ENCODE results near the gene CEP170.
"Not testable (repeated sequence)": the region's sequence is repeated elsewhere in the genome, so short reads cannot be mapped to it uniquely, and the experiment has no call there.

Gene CEP170

DNA sequence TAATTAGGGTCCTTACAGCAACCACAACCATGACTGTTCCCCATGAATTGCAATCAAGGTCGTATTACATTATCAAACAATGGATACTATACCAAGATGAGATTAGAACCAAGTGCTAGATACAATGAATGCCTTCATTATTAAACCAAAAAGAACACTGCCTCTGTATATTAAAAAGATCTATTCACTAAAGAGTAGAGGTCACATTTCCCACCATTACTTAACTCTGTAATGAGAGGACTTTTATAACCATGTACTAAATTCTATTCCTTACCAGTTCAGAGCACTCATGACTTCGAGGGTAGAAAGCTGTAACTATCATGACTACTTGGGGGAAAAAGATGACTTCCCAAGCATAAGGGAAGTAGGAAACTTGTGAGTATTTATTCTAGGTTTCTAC is 53.8 kb downstream of the CEP170 start:
- H3K4me1 ChIP-seq (ENCODE audit: insufficient read depth, low read length); H3K36me3 ChIP-seq (ENCODE audit: insufficient read depth, low read length); H3K9me3 ChIP-seq (ENCODE audit: control insufficient read depth, insufficient read depth, low read length); H3K9ac ChIP-seq (ENCODE audit: low read depth, low read length): not testable (repeated sequence)

DNA sequence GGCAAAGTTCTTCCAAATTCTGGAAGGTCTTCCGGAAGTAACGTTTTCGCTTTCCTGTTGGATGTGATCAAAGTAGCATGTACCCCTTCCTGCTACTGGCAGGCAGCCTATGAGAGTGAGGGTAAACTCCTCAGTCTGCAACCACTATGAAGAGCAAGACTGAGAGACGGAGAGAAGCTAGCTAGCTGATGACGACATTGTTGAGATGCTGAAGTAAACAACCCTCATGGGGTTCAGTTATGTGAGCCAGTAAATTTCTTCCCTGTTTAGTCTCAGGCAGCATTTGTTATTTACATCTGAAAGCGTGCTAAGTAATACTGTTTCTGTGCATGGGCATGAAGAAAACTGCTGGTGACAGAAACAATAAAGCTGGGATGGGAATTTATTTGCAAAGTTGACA is 57.6 kb downstream of the CEP170 start:
- H3K9ac ChIP-seq (ENCODE audit: low read depth, low read length); H3K36me3 ChIP-seq (ENCODE audit: insufficient read depth, low read length); H3K4me1 ChIP-seq (ENCODE audit: insufficient read depth, low read length); H3K9me3 ChIP-seq (ENCODE audit: control insufficient read depth, insufficient read depth, low read length): not testable (repeated sequence)

DNA sequence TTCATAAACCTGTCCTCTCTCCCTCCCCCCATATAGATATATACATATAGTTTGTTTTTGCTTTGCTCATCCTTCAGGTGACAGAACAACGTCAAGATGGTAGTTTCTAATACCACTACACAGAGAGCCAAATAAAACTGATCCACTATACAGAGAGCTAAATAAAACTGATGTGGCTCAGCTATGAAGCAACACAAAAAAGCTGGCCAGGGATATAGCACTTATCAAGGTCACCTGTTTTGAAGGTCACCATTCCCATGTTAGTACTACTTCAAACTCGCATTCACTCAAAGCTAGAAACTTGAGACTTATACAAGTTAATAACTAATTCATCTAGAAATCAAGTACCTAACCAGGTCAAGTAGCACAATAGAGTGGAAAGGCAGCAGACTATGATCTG is 61.8 kb downstream of the CEP170 start:
- H3K9me3 ChIP-seq (ENCODE audit: control insufficient read depth, insufficient read depth, low read length); H3K36me3 ChIP-seq (ENCODE audit: insufficient read depth, low read length); H3K9ac ChIP-seq (ENCODE audit: low read depth, low read length); H3K4me1 ChIP-seq (ENCODE audit: insufficient read depth, low read length): not testable (repeated sequence)

DNA sequence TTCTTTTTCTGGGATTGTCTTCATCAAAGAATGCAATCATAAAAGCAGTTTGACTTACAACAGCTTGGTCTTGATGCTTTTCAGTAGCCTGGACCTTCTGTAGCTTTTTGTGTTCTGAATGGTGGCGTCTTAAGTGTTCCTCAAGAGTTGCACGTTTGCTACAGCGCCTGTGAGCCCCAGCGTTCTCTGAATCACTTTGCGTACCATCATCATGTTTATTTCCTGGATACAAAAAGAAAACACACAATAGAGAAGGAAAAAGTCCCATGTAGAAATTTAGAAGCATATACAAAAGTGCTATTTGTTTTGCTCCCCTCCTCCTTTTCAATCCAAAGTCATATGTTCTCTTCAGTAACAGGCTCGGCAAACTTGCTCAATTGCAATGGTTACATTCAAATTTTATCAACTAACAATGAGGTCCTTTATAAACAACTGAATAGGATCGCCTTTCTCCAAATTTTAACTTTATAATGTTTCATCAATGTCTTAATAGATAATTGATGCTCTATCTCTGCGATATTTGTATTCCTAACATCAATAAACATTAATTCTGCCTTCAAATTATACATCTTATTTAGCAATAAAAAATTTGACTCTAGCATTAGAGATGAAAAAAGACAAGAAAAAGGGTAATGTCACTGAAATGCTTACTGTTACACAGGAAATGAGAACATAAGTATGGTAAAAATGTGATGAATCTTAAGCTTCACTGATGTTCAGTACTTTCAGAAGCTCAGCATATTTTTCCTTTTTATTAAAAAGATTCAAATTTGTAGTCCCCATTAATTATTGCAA is 68.7 kb downstream of the CEP170 start:
- not testable (repeated sequence) for H3K4me1 ChIP-seq (ENCODE audit: insufficient read depth, low read length); H3K36me3 ChIP-seq (ENCODE audit: insufficient read depth, low read length); H3K9me3 ChIP-seq (ENCODE audit: control insufficient read depth, insufficient read depth, low read length); H3K9ac ChIP-seq (ENCODE audit: low read depth, low read length)

DNA sequence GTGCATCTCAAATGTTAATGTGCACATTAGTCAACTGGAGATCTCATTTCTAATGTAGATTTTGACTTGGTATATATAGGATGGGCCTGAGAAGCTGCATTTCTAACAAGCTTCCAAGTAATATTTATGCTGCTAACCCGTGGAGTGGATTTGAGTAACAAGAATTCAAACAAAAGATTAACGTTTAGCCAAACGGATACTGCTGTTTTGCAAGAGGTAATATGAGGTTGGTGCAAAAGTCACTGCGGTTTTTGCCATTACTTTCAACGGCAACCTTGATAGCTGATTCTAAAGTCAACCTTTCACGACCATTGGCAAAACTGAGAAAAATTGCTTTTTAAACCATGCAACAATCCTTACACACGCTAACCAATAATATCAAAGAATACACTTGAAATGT is 70.3 kb downstream of the CEP170 start:
- H3K4me1 ChIP-seq (ENCODE audit: insufficient read depth, low read length); H3K9ac ChIP-seq (ENCODE audit: low read depth, low read length); H3K36me3 ChIP-seq (ENCODE audit: insufficient read depth, low read length); H3K9me3 ChIP-seq (ENCODE audit: control insufficient read depth, insufficient read depth, low read length): not testable (repeated sequence)

DNA sequence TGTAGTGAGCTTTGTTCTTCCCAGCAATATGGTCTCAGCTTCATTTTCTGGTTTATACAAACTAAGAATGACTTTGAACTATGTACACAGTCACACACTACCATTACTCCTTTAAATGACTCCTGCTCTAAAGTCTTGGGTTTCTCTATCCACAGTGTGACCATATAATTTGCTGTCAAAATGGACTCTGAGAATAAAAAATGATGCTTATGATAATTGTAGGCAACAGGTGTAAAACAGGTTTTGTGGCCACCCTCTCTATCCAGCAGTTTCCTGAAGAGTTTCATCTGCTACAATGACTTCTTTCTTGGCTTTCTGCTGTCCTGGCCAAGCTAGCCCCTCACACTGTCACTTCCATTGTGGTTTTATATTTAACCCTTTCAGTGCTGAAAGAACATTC is 71.4 kb downstream of the CEP170 start:
- not testable (repeated sequence) for H3K9me3 ChIP-seq (ENCODE audit: control insufficient read depth, insufficient read depth, low read length); H3K4me1 ChIP-seq (ENCODE audit: insufficient read depth, low read length); H3K36me3 ChIP-seq (ENCODE audit: insufficient read depth, low read length); H3K9ac ChIP-seq (ENCODE audit: low read depth, low read length)

DNA sequence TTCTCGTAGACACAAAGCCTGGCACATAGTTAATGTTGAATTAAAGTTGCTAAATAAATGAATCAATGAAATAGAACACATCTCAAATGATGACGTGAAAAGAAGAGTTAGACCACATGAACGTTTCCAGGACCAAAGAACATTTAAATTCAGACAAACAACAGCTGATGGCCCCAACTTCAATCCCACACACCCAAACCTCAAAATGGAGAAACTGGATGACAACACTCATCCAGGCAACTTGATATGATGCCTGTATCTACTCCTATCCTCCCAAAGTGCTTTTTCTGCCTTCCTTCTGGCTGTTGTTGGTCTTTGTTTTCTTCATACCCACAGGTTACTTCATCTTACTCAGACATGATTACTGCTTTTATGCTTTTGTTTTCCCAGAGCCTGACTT is 71.9 kb downstream of the CEP170 start:
- not testable (repeated sequence) for H3K9ac ChIP-seq (ENCODE audit: low read depth, low read length); H3K36me3 ChIP-seq (ENCODE audit: insufficient read depth, low read length); H3K9me3 ChIP-seq (ENCODE audit: control insufficient read depth, insufficient read depth, low read length); H3K4me1 ChIP-seq (ENCODE audit: insufficient read depth, low read length)

DNA sequence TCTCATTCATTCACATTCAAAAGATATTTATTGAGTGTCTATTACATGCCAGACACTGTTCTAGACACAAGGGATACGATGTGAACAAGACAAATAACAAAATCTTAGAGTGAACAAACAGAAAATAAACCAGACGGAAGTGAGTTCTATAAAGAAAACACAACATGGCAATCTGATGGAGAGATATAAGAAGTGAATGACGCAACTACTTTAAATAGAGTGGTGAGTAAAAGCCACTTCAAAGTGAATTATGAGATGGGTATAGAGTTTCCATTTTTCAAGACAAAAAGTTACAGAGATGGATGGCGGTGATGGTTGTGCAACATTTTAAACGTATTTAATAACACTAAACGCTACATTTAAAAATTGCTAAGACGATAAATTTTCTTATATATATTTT is 75.4 kb downstream of the CEP170 start:
- H3K9me3 ChIP-seq (ENCODE audit: control insufficient read depth, insufficient read depth, low read length), result no peaks in the 10 kb centered on the region
- no peak overlapping the region for H3K9ac ChIP-seq (ENCODE audit: low read depth, low read length)
- H3K4me1 ChIP-seq (ENCODE audit: insufficient read depth, low read length), result no peaks in the 10 kb centered on the region; the same call in 1 of the 2 replicates
- no peaks in the 10 kb centered on the region; the same call in 1 of the 2 replicates for H3K36me3 ChIP-seq (ENCODE audit: insufficient read depth, low read length)

DNA sequence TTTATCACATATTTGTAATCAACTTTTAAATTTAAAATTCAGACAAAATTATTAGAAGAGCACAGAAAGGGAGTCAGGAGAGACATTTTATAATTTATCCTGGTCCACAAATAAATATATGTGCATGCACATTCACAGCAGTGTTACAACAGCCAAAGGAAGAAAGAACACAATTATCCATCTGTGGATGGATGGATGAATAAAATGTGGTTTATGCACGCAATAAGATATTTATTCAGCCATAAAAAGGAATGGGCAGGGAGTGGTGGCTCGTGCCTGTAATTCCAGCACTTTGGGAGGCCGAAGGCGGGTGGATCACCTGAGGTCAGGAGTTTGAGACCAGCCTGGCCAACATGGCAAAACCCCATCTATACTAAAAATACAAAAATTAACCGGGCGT is 77.3 kb downstream of the CEP170 start:
- H3K9me3 ChIP-seq (ENCODE audit: control insufficient read depth, insufficient read depth, low read length); H3K4me1 ChIP-seq (ENCODE audit: insufficient read depth, low read length); H3K9ac ChIP-seq (ENCODE audit: low read depth, low read length); H3K36me3 ChIP-seq (ENCODE audit: insufficient read depth, low read length): not testable (repeated sequence)

DNA sequence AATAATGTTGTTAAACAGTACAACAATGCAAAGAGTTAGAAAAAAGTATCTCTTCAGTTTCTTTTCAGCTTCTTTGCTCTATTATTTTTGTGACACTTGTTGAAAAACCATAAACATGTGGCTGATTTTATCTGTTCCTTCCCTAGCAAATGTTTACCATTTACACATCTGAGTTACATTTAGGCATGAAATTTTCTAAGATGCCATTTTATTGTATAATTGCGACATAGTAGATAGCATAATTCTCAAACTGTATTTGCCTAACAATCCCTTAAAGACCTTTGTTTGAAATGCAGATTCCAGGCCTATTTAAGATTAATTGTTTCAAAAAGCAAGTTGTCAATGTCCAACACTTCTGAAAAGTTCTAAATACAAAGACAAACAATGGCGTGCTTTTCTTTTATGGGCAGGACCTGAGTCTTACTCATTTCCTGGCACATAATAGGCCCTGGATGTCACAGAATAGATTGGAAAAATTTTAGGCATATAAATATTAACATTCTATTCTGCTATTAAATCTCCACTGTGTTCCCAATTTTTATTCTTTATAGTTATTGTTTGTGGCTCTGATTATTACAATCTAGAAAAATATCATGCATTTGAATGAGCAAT is 81.2 kb downstream of the CEP170 start:
- H3K9ac ChIP-seq (ENCODE audit: low read depth, low read length); H3K4me1 ChIP-seq (ENCODE audit: insufficient read depth, low read length); H3K36me3 ChIP-seq (ENCODE audit: insufficient read depth, low read length); H3K9me3 ChIP-seq (ENCODE audit: control insufficient read depth, insufficient read depth, low read length): not testable (repeated sequence)

DNA sequence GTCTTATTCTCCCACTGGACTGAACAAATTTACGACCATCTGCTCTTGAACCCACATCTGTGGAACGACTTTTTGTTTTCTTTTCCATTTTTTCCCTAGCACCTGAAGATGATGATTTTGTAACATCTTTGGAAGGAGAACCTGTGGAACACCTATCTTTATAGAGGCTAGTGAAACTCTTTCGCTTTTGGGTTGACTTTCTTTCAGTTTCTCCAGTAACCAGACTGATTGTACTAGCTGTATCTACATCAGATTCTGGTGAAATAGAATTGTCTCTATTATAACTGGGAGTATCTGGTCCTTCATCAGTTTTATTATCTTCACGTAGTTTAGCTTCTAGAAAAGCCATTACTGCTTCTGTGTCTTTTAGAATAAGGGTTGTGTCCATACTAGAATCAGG is 90.2 kb downstream of the CEP170 start:
- H3K9ac ChIP-seq (ENCODE audit: low read depth, low read length); H3K9me3 ChIP-seq (ENCODE audit: control insufficient read depth, insufficient read depth, low read length); H3K4me1 ChIP-seq (ENCODE audit: insufficient read depth, low read length); H3K36me3 ChIP-seq (ENCODE audit: insufficient read depth, low read length): not testable (repeated sequence)

DNA sequence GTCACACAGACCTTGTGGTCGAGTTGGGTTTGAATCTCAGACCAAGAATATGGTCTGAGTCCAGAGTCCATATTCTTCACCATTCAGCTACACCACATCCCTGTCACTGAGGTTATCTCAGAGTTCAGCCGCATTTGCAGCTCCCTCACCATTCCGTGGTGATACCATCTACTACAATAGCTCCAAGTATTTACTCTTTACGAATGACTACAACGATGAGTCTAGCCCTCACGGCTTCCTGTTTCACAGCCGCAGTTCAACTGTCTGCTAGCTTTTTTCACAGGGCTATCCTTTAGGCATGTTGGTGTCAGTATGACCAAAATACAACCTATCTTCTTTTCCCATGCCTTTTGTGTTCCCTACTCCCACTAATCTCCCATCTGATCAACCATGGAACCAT is 104.2 kb downstream of the CEP170 start:
- H3K9me3 ChIP-seq (ENCODE audit: control insufficient read depth, insufficient read depth, low read length); H3K9ac ChIP-seq (ENCODE audit: low read depth, low read length); H3K4me1 ChIP-seq (ENCODE audit: insufficient read depth, low read length); H3K36me3 ChIP-seq (ENCODE audit: insufficient read depth, low read length): not testable (repeated sequence)

DNA sequence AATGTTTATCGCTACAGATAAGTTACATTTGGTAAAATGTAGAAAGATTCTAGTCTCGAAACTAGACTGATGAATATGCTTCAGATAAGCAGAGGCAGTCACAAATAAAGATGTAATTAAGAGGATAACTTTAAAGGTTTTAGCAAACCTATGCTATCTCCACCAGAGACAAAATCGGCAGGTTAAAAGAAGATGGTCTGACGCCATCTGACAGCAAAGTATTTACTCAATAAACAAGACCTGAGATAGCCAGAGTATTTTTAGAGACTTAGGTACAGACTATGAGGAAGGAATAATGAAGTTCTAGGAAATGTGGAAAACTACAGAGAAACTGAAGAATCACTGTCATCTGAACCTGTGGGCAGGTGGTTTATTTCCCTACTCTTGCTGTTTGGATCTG is 106.0 kb downstream of the CEP170 start:
- not testable (repeated sequence) for H3K4me1 ChIP-seq (ENCODE audit: insufficient read depth, low read length); H3K36me3 ChIP-seq (ENCODE audit: insufficient read depth, low read length)

DNA sequence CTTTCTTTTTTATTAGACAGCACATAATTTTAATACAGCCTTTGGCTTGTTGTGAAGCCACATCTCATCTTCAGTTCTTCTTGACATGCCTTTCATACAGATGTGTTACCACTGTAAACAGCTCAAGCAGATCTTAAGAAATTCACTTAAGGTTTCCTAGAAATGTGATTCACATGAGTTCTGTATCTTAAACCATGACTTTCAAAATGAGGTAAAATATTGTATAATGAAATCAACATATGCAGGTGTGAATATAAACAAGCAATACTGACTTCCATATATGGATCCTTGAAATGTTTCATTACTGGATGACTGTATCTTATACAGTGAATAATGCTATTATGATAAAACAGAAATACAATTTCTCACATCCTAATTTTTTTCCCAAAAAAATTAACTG is 107.7 kb downstream of the CEP170 start:
- not testable (repeated sequence) for H3K9ac ChIP-seq (ENCODE audit: low read depth, low read length); H3K9me3 ChIP-seq (ENCODE audit: control insufficient read depth, insufficient read depth, low read length); H3K4me1 ChIP-seq (ENCODE audit: insufficient read depth, low read length); H3K36me3 ChIP-seq (ENCODE audit: insufficient read depth, low read length)

More for the DNA sequence above, 106.0 kb downstream of the CEP170 start:
- not testable (repeated sequence) for H3K9ac ChIP-seq (ENCODE audit: low read depth, low read length); H3K9me3 ChIP-seq (ENCODE audit: control insufficient read depth, insufficient read depth, low read length)

DNA sequence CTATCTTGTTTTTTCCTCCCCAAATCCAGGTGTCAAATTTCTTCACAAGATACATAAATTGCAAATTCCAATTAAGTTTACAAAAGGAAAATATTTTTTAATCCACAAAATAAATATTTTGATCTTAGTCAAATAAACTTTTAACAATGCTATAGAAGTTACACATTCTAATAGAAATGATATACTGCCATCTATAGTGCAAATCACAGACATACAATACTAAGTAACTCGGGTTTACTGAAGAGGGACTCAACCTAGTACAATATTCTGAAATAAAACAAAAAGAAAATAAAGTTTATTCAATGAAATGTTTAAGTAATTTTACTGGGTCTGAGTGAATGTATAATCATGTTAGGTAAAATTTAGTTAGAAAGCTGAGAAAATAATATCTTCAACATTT is 114.6 kb downstream of the CEP170 start:
- H3K9me3 ChIP-seq (ENCODE audit: control insufficient read depth, insufficient read depth, low read length); H3K4me1 ChIP-seq (ENCODE audit: insufficient read depth, low read length); H3K36me3 ChIP-seq (ENCODE audit: insufficient read depth, low read length); H3K9ac ChIP-seq (ENCODE audit: low read depth, low read length): not testable (repeated sequence)

All from ES-I3 (cell line).